Measurements from ENCODE around the gene STH.
"Not testable (repeated sequence)": the region's sequence is repeated elsewhere in the genome, so short reads cannot be mapped to it uniquely, and the experiment has no call there.

- TF ChIP-seq CTCF (conservative IDR thresholded peaks at IDR 0.05 in 1 of 2, IDR thresholded peaks at IDR 0.05 in 1 of 2; ENCODE audit: extremely low read depth in 1 of 2, insufficient read depth in 1 of 2, low read depth in 1 of 2, low read length in 2 of 2); EZH2 (IDR thresholded peaks at IDR 0.05; ENCODE audit: borderline replicate concordance, low read length): not testable (repeated sequence)
These were observed 42.3 kb upstream of the STH start for GRCh38 chr17:45956746-45957145.

Data from mammary epithelial cell (primary cell).